Keratinocyte (primary cell): Measurements from ENCODE around the gene GRIN1. TPM values are rescaled to one million over a fixed set of nuclear protein-coding genes. Genes with fewer than 3 reads are reported as not detected.
"Not testable (repeated sequence)": the region's sequence is repeated elsewhere in the genome, so short reads cannot be mapped to it uniquely, and the experiment has no call there.

ENCODE experiments used
- DNase-seq: peaks from one replicate; pipeline ENCODE4 v3.0.0-alpha.2; 2011; ENCODE audit warnings: low read depth, missing footprints, low spot score
- FAIRE-seq: peaks from 2 replicates; lab custom pipeline; 2011; peaks lifted over from hg19 to GRCh38; lab: Jason Lieb, UNC
- H2AFZ ChIP-seq: 2 replicates; pipeline ENCODE4 v1.6.0; 2012; ENCODE audit warnings: low read length, control low read depth, inconsistent platforms; ENCODE audit not compliant: control insufficient read depth
- H3K27ac ChIP-seq: 2 replicates; pipeline ENCODE4 v1.5.1; 2011; ENCODE audit warnings: low read length; ENCODE audit not compliant: control insufficient read depth, insufficient read depth
- H3K27me3 ChIP-seq: 3 replicates; pipeline ENCODE4 v1.6.0; 2011; ENCODE audit warnings: low read length; ENCODE audit not compliant: control insufficient read depth, insufficient read depth; ENCODE audit errors: extremely low read depth
- H3K36me3 ChIP-seq, 2 experiments: 2 replicates in 1 of 2; 3 replicates in 1 of 2; pipeline ENCODE4 v1.5.1; 2011; ENCODE audit warnings: low read length in 2 of 2, mild to moderate bottlenecking in 1 of 2; ENCODE audit not compliant: control insufficient read depth in 2 of 2, insufficient read depth in 2 of 2; ENCODE audit errors: extremely low read depth in 1 of 2
- H3K4me1 ChIP-seq: 3 replicates; pipeline ENCODE4 v1.5.1; 2011; ENCODE audit warnings: low read length; ENCODE audit not compliant: control insufficient read depth, insufficient read depth; ENCODE audit errors: extremely low read depth
- H3K4me2 ChIP-seq: 3 replicates; pipeline ENCODE4 v1.6.0; 2011; ENCODE audit warnings: low read depth, low read length; ENCODE audit not compliant: control insufficient read depth, insufficient read depth; ENCODE audit errors: extremely low read depth
- H3K4me3 ChIP-seq, 3 experiments: fragments of 200-600 bp in 1 of 3; sonication (generic) in 1 of 3; 2 replicates in 2 of 3; 3 replicates in 1 of 3; pipeline ENCODE4 v1.5.1; 2011 to 2016; ENCODE audit warnings: low read length in 3 of 3, mild to moderate bottlenecking in 3 of 3, control low read depth in 2 of 3, inconsistent platforms in 1 of 3, low read depth in 1 of 3, mixed read lengths in 1 of 3, mixed run types in 1 of 3, moderate library complexity in 1 of 3; ENCODE audit not compliant: control insufficient read depth in 2 of 3, insufficient read depth in 2 of 3; ENCODE audit errors: extremely low read depth in 1 of 3
- H3K79me2 ChIP-seq: 2 replicates; pipeline ENCODE4 v1.6.0; 2012; ENCODE audit warnings: low read length; ENCODE audit not compliant: control insufficient read depth, insufficient read depth
- H3K9ac ChIP-seq: 3 replicates; pipeline ENCODE4 v1.6.0; 2011; ENCODE audit warnings: low read length; ENCODE audit not compliant: control insufficient read depth, insufficient read depth; ENCODE audit errors: extremely low read depth
- H3K9me1 ChIP-seq: 3 replicates; pipeline ENCODE4 v1.6.0; 2011; ENCODE audit warnings: low read length; ENCODE audit not compliant: control insufficient read depth, insufficient read depth; ENCODE audit errors: extremely low read depth
- H3K9me3 ChIP-seq: 2 replicates; pipeline ENCODE4 v1.5.1; 2012; ENCODE audit warnings: low read depth, low read length; ENCODE audit not compliant: control insufficient read depth
- H4K20me1 ChIP-seq: 3 replicates; pipeline ENCODE4 v1.6.0; 2011; ENCODE audit warnings: low read length; ENCODE audit not compliant: control insufficient read depth, insufficient read depth; ENCODE audit errors: extremely low read depth
- EZH2 ChIP-seq: IDR thresholded peaks from one replicate; pipeline ENCODE4 v1.6.1; 2012; ENCODE audit warnings: inconsistent platforms, mild to moderate bottlenecking, low read length, moderate library complexity
- dilution Hi-C: fragments of 300-500 bp; cut with MboI; formaldehyde crosslinking; loops from one replicate; pipeline ENCODE4 v1.7.0; 2020; ENCODE audit warnings: low sequenced_read_pairs; ENCODE audit not compliant: extremely low pct_ligation_motif_present
- polyA plus RNA-seq, 5 experiments: library from polyadenylated mRNA; depleted of rRNA in 3 of 5; stranded (reverse) in 3 of 5; stranded (forward) in 1 of 5; unstranded in 1 of 5; fragments of >200 nt; gene quantifications; 1 replicate in 1 of 5; 2 replicates in 3 of 5; 3 replicates in 1 of 5; pipeline versions ENCODE4 v1.2.1 to v1.2.3, GENCODE V29; 2011 to 2012; ENCODE audit warnings: missing spikeins in 2 of 5, low read depth in 1 of 5, low replicate concordance in 1 of 5
- TF ChIP-seq, protein P1 (sequence below), 3 experiments: IDR thresholded peaks in 1 of 3; conservative IDR thresholded peaks in 1 of 3; optimal IDR thresholded peaks in 1 of 3; 2 replicates in 2 of 3; 3 replicates in 1 of 3; pipeline versions ENCODE3 to v1.5.1; 2011; ENCODE audit warnings: low read length in 3 of 3, mild to moderate bottlenecking in 3 of 3, moderate library complexity in 2 of 3, control low read depth in 1 of 3, inconsistent platforms in 1 of 3; ENCODE audit not compliant: insufficient read depth in 2 of 3; ENCODE audit errors: extremely low read depth in 1 of 3

The GRIN1 gene
- polyA plus RNA-seq, 1 donor (not counting 4 experiments of a cell fraction or from before 2014, with no cell fraction given), result 0.03 TPM

DNA sequence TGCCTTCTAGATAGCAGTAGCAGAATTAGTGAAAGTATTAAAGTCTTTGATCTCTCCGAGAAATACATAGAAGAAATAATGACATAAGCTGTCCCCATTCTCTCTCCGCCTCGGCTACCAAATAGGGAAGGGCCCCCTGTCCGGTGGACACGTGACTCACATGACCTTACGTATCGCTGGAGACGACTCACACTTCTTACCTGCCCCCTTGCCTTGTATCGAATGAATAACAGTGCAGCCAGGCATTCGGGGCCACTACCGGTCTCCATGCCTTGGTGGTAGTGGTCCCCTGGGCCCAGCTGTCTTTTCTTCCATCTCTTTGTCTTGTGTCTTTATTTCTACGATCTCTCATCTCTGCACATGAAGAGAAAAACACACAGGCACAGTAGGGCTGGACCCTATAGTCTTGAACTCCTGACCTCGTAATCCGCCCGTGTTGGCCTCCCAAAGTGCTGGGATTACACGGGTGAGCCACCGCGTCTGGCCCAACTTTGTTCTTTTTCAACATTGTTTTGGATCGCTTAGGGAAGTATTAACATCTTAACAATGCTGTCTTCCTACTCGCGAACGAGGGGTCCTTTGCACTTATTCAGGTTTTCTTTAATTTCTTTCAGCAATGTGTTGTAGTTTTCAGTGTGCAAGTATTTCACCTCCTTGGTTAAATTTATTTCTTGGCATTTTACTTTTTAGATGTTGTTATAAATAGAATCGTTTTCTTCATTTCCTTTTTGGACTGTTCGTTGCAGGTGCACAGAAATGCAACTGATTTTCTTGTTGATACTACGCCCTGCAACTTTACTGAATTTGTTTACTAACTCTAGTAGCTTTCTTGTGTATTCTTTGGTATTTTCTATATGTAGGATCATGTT is 16.8 kb upstream of the GRIN1 start:
- H3K4me3 ChIP-seq, FAIRE-seq, H3K9me3 ChIP-seq, H3K9me1 ChIP-seq, H3K36me3 ChIP-seq, H3K4me1 ChIP-seq, DNase-seq, H3K4me2 ChIP-seq, dilution Hi-C loops, H3K27ac ChIP-seq, H3K79me2 ChIP-seq, H3K9ac ChIP-seq, H3K27me3 ChIP-seq, H2AFZ ChIP-seq, H4K20me1 ChIP-seq: not testable (repeated sequence)

DNA sequence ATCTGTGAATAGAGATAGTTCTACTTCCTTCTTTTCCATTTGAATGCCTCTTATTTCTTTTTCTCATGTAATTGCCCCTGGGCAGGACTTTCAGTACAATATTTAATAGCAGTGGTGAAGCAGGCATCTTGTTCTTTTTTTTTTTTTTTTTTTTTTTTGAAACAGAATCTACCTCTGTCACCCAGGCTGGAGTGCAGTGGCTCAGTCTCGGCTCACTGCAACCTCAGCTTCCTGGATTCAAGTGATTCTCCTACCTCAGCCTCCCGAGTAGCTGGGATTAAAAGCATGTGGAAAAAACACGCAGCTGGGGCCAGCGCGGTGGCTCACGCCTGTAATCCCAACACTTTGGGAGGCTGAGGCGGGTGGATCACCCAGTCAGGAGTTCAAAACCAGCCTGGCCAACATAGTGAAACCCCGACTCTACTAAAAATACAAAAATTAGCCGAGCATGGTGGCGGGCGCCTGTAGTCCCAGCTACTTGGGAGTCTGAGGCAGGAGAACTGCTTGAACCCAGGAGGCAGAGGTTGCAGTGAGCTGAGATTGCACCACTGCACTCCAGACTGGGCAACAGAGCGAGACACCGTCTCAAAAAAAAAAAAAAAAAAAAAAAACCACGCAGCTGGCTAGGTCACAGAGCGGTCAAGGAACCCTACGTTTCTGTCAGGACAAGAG is 16.0 kb upstream of the GRIN1 start:
- H2AFZ ChIP-seq, H3K36me3 ChIP-seq, dilution Hi-C loops, FAIRE-seq, H3K4me1 ChIP-seq, DNase-seq, H3K27ac ChIP-seq, H3K9me3 ChIP-seq, H3K4me3 ChIP-seq, H3K9ac ChIP-seq, H3K9me1 ChIP-seq, H4K20me1 ChIP-seq, H3K4me2 ChIP-seq, H3K27me3 ChIP-seq: not testable (repeated sequence)
- peaks cover 16% of the 10 kb centered on the region for H3K79me2 ChIP-seq

DNA sequence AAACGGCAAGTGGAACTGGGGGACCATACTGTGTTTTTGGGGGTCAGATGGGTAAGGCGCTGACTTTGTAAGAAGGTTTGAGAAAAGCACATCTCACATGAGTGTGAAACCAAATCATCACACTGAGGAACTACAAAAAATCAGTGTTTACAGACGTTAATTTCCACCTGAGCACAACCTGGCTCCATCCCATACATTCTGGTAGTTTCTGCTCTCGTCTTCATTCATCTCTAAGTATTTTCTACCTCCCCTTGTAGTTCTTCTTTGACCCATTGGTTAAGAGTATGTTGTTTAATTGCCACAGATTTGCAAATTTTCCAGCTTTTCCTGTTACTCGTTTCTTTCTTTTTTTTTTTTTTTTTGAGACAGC is 15.5 kb upstream of the GRIN1 start:
- no peak overlapping the region for H3K4me3 ChIP-seq
- H3K79me2 ChIP-seq, result peaks cover 21% of the 10 kb centered on the region
- H3K36me3 ChIP-seq, result no peaks in the 10 kb centered on the region
- no peaks in the 10 kb centered on the region for H3K9me3 ChIP-seq
- dilution Hi-C loops, result no loop called here
- H4K20me1 ChIP-seq, result peaks cover 3% of the 10 kb centered on the region
- H3K27ac ChIP-seq, result no peak overlapping the region
- H3K4me1 ChIP-seq, result peaks cover 6% of the 10 kb centered on the region
- no peak for DNase-seq
- no peak overlapping the region for H3K9ac ChIP-seq
- H3K9me1 ChIP-seq, result no peaks in the 10 kb centered on the region
- FAIRE-seq, result no peak
- no peak overlapping the region for H3K4me2 ChIP-seq
- no peaks in the 10 kb centered on the region for H3K27me3 ChIP-seq
- no peak overlapping the region for H2AFZ ChIP-seq
- TF ChIP-seq, protein P1, sequence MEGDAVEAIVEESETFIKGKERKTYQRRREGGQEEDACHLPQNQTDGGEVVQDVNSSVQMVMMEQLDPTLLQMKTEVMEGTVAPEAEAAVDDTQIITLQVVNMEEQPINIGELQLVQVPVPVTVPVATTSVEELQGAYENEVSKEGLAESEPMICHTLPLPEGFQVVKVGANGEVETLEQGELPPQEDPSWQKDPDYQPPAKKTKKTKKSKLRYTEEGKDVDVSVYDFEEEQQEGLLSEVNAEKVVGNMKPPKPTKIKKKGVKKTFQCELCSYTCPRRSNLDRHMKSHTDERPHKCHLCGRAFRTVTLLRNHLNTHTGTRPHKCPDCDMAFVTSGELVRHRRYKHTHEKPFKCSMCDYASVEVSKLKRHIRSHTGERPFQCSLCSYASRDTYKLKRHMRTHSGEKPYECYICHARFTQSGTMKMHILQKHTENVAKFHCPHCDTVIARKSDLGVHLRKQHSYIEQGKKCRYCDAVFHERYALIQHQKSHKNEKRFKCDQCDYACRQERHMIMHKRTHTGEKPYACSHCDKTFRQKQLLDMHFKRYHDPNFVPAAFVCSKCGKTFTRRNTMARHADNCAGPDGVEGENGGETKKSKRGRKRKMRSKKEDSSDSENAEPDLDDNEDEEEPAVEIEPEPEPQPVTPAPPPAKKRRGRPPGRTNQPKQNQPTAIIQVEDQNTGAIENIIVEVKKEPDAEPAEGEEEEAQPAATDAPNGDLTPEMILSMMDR (optimal IDR thresholded peaks at IDR 0.05 in 1 of 3, IDR thresholded peaks at IDR 0.05 in 1 of 3, conservative IDR thresholded peaks at IDR 0.05 in 1 of 3; ENCODE audit: extremely low read depth in 1 of 3, insufficient read depth in 2 of 3, low read length in 3 of 3), result no peak
- no peak for TF ChIP-seq EZH2

DNA sequence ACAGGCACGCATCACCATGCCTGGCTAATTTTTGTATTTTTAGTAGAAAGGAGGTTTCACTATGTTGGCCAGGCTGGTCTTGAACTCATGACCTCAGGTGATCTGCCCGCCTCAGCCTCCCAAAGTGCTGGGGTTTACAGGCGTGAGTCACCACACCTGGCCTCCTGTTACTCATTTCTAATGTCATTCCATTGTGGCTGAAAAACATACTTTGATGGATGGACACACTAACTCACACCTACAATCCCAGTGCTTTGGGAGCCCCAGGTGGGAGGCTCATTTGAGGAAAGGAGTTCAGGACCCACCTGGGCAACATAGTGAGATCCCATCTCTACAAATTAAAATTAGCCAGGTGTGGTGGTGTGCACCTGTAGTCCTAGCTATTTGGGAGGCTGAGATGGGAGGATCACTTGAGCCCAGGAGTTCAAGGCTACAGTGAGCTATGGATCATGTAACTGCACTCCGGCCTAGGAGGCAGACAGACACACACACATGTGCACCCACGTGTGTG is 14.9 kb upstream of the GRIN1 start:
- DNase-seq, FAIRE-seq, H3K4me2 ChIP-seq: not testable (repeated sequence)

More for the DNA sequence above, 14.9 kb upstream of the GRIN1 start:
- H3K9me3 ChIP-seq, H3K27me3 ChIP-seq, H2AFZ ChIP-seq, H3K9me1 ChIP-seq, H4K20me1 ChIP-seq, H3K4me3 ChIP-seq, H3K9ac ChIP-seq, H3K36me3 ChIP-seq, H3K27ac ChIP-seq, dilution Hi-C loops: not testable (repeated sequence)
- H3K79me2 ChIP-seq, result peaks cover 26% of the 10 kb centered on the region
- peaks cover 12% of the 10 kb centered on the region for H3K4me1 ChIP-seq
